ENCODE measurements around the gene CYP27C1.
"Not testable (repeated sequence)": the region's sequence is repeated elsewhere in the genome, so short reads cannot be mapped to it uniquely, and the experiment has no call there.

Gene CYP27C1

GRCh38 chr2:127164761-127165538, 55.1 kb downstream of the CYP27C1 start:
- H3K36me3 Mint-ChIP-seq (ENCODE audit: low read depth): no peaks in the 10 kb centered on the region
- no peaks in the 10 kb centered on the region for H3K27me3 Mint-ChIP-seq (ENCODE audit: low read depth, poor library complexity)
- no peaks in the 10 kb centered on the region for H3K9me3 Mint-ChIP-seq
- peaks cover 56% of the 10 kb centered on the region for H3K4me1 Mint-ChIP-seq
- no peak for TF ChIP-seq CTCF (IDR thresholded peaks at IDR 0.05)
- H3K27ac Mint-ChIP-seq: peak overlapping the region; percentile 59
- DNase-seq: no peak
- no peak overlapping the region for H3K4me3 Mint-ChIP-seq

GRCh38 chr2:127163921-127164320, 56.2 kb downstream of the CYP27C1 start:
- H3K9me3 Mint-ChIP-seq: no peaks in the 10 kb centered on the region
- H3K4me3 Mint-ChIP-seq: no peak overlapping the region
- no peak for TF ChIP-seq CTCF (IDR thresholded peaks at IDR 0.05)
- H3K4me1 Mint-ChIP-seq: peaks cover 55% of the 10 kb centered on the region
- H3K27ac Mint-ChIP-seq: peak overlapping the region; percentile 5
- H3K27me3 Mint-ChIP-seq (ENCODE audit: low read depth, poor library complexity): no peaks in the 10 kb centered on the region
- no peak for DNase-seq
- no peaks in the 10 kb centered on the region for H3K36me3 Mint-ChIP-seq (ENCODE audit: low read depth)

GRCh38 chr2:127163090-127163406, 57.1 kb downstream of the CYP27C1 start:
- not testable (repeated sequence) for H3K27me3 Mint-ChIP-seq (ENCODE audit: low read depth, poor library complexity); H3K27ac Mint-ChIP-seq; H3K9me3 Mint-ChIP-seq; DNase-seq; H3K4me3 Mint-ChIP-seq; H3K36me3 Mint-ChIP-seq (ENCODE audit: low read depth)
- peaks cover 58% of the 10 kb centered on the region for H3K4me1 Mint-ChIP-seq

- Mint-ChIP-seq H3K4me1 (peaks cover 64% of the 10 kb centered on the region), H3K36me3 (ENCODE audit: low read depth) (no peaks in the 10 kb centered on the region), H3K9me3 (no peaks in the 10 kb centered on the region), H3K27ac (no peak overlapping the region), H3K27me3 (ENCODE audit: low read depth, poor library complexity) (no peaks in the 10 kb centered on the region), H3K4me3 (no peak overlapping the region)
- DNase-seq: no peak
- no peak for TF ChIP-seq CTCF (IDR thresholded peaks at IDR 0.05)
These were observed 57.6 kb downstream of the CYP27C1 start for GRCh38 chr2:127162261-127163089.

- H3K9me3 Mint-ChIP-seq: peaks cover under 1% of the 10 kb centered on the region
- no peaks in the 10 kb centered on the region for H3K36me3 Mint-ChIP-seq (ENCODE audit: low read depth)
- no peak for DNase-seq
- no peak for TF ChIP-seq CTCF (IDR thresholded peaks at IDR 0.05)
- H3K27ac Mint-ChIP-seq: peak overlapping the region; percentile 15
- H3K27me3 Mint-ChIP-seq (ENCODE audit: low read depth, poor library complexity): no peaks in the 10 kb centered on the region
- peaks cover 60% of the 10 kb centered on the region for H3K4me1 Mint-ChIP-seq
- no peak overlapping the region for H3K4me3 Mint-ChIP-seq
These were observed 58.6 kb downstream of the CYP27C1 start for GRCh38 chr2:127161176-127162136.

- H3K9me3 Mint-ChIP-seq: peaks cover 4% of the 10 kb centered on the region
- H3K27me3 Mint-ChIP-seq (ENCODE audit: low read depth, poor library complexity): no peaks in the 10 kb centered on the region
- H3K4me3 Mint-ChIP-seq: no peak overlapping the region
- H3K36me3 Mint-ChIP-seq (ENCODE audit: low read depth): no peaks in the 10 kb centered on the region
- DNase-seq: no peak
- TF ChIP-seq CTCF (IDR thresholded peaks at IDR 0.05): no peak
- H3K4me1 Mint-ChIP-seq: peaks cover 60% of the 10 kb centered on the region
- peak overlapping the region; percentile 15 for H3K27ac Mint-ChIP-seq
These were observed 59.4 kb downstream of the CYP27C1 start for GRCh38 chr2:127160676-127161075.

Measured in nephron progenitor cell (in vitro differentiated cells).